PC-3 (cell line): ENCODE results near the gene LITAF. TPM values are rescaled to one million over a fixed set of nuclear protein-coding genes. Genes with fewer than 3 reads are reported as not detected.

ENCODE experiments used
- ATAC-seq: fragments of 200-7000 bp; cut with Tn5 transposase; 2 replicates; pipeline ENCODE4 v1.9.1; 2020; ENCODE audit warnings: mild to moderate bottlenecking, moderate library complexity
- BruUV-seq: library from RNA; stranded (reverse); fragments of 400-500 nt; replicated peaks from 2 replicates; lab custom pipeline; 2021; lab: Mats Ljungman, UMichigan
- CTCF ChIA-PET: fragments of 300-600 bp; sonication (Branson Sonifier 250); formaldehyde crosslinking; loops from one replicate; lab custom pipeline; 2022; ENCODE audit warnings: antibody characterized with exemption; lab: Charles Lee
- POLR2A ChIA-PET: fragments of 300-600 bp; sonication (Branson Sonifier 250); formaldehyde crosslinking; loops from one replicate; lab custom pipeline; 2022; ENCODE audit warnings: antibody characterized with exemption; ENCODE audit not compliant: unreplicated experiment; lab: Charles Lee
- DNase-seq: peaks from one replicate; pipeline ENCODE4 v3.0.0-alpha.2; 2015
- H2AFZ ChIP-seq: fragments of 300-600 bp; sonication (generic); 2 replicates; pipeline ENCODE4 v1.6.0; 2016; ENCODE audit warnings: antibody characterized with exemption, low read length
- H3F3A ChIP-seq: fragments of 300-600 bp; sonication (generic); one replicate; pipeline ENCODE4 v1.6.0; 2017; ENCODE audit warnings: antibody characterized with exemption, low read length, control low read depth, mild to moderate bottlenecking; ENCODE audit not compliant: unreplicated experiment
- H3K27ac ChIP-seq: fragments of 300-600 bp; sonication (generic); 2 replicates; pipeline ENCODE4 v1.5.1; 2016; ENCODE audit warnings: mild to moderate bottlenecking, low read length
- H3K27me3 ChIP-seq: fragments of 300-600 bp; sonication (generic); 2 replicates; pipeline ENCODE4 v1.6.1; 2016; ENCODE audit warnings: low read length, mixed read lengths
- H3K36me3 ChIP-seq: fragments of 300-600 bp; sonication (generic); 2 replicates; pipeline ENCODE4 v1.6.1; 2016; ENCODE audit warnings: low read depth, mixed run types, low read length, mixed read lengths
- H3K4me1 ChIP-seq: fragments of 300-600 bp; sonication (generic); 2 replicates; pipeline ENCODE4 v1.5.1; 2016; ENCODE audit warnings: low read length; ENCODE audit not compliant: insufficient read depth
- H3K4me2 ChIP-seq: fragments of 300-600 bp; sonication (generic); 2 replicates; pipeline ENCODE4 v1.6.0; 2016; ENCODE audit warnings: low read length
- H3K4me3 ChIP-seq: fragments of 300-600 bp; sonication (generic); 2 replicates; pipeline ENCODE4 v1.5.1; 2016; ENCODE audit warnings: mild to moderate bottlenecking, low read length, mixed read lengths
- H3K79me2 ChIP-seq: fragments of 300-600 bp; sonication (generic); 2 replicates; pipeline ENCODE4 v1.6.1; 2017; ENCODE audit warnings: low read length, mixed read lengths
- H3K9ac ChIP-seq: fragments of 300-600 bp; sonication (generic); 2 replicates; pipeline ENCODE4 v1.6.0; 2016; ENCODE audit warnings: mild to moderate bottlenecking, low read length
- H3K9me2 ChIP-seq: fragments of 300-600 bp; sonication (generic); replicated peaks from 2 replicates; pipeline ENCODE4 v1.6.1; 2016; ENCODE audit warnings: mixed run types, low read length, mixed read lengths
- H3K9me3 ChIP-seq: fragments of 300-600 bp; sonication (generic); 2 replicates; pipeline ENCODE4 v1.6.1; 2016; ENCODE audit warnings: low read length, mixed read lengths
- H4K20me1 ChIP-seq: fragments of 300-600 bp; sonication (generic); 2 replicates; pipeline ENCODE4 v1.6.1; 2016; ENCODE audit warnings: low read length, mixed read lengths
- CTCF ChIP-seq: fragments of 300-600 bp; sonication (generic); conservative IDR thresholded peaks from 2 replicates; pipeline ENCODE4 v1.5.1; 2017; ENCODE audit warnings: antibody characterized with exemption, low read depth, mild to moderate bottlenecking, low read length
- EZH2 ChIP-seq: fragments of 300-600 bp; sonication (generic); IDR thresholded peaks from one replicate; pipeline ENCODE4 v1.6.1; 2017; ENCODE audit warnings: antibody characterized with exemption, mild to moderate bottlenecking, low read length; ENCODE audit not compliant: unreplicated experiment
- EZH2phosphoT487 ChIP-seq: fragments of 300-600 bp; sonication (generic); IDR thresholded peaks from 2 replicates; pipeline ENCODE4 v1.6.1; 2018; ENCODE audit warnings: mild to moderate bottlenecking, antibody characterized with exemption, low read length, borderline replicate concordance
- intact Hi-C: fragments of 100-400 bp; cut with micrococcal nuclease; formaldehyde crosslinking; loops from 2 replicates; pipeline ENCODE4 v1.9.0; 2023
- total RNA-seq: library from RNA; depleted of rRNA; stranded (reverse); fragments of >200 nt; gene quantifications from 2 replicates; pipeline ENCODE4 v1.2.3, GENCODE V29; 2014

LITAF gene
- total RNA-seq, 1 experiment from 2014 or later = 13.1 TPM

- H3K36me3 ChIP-seq = no peaks in the 10 kb centered on the region
- BruUV-seq = no TSS peak
- intact Hi-C loops = no loop called here
- ChIA-PET POLR2A (no interaction called here), CTCF (no interaction called here)
- H3K9me3 ChIP-seq = no peaks in the 10 kb centered on the region
- no peak overlapping the region for H2AFZ ChIP-seq
- H4K20me1 ChIP-seq = no peaks in the 10 kb centered on the region
- no peaks in the 10 kb centered on the region for H3K79me2 ChIP-seq
- H3K4me1 ChIP-seq = peaks cover 8% of the 10 kb centered on the region
- ATAC-seq = no peak
- TF ChIP-seq CTCF (no peak), EZH2phosphoT487 (no peak), EZH2 (no peak)
- no peaks in the 10 kb centered on the region for H3F3A ChIP-seq
- no peak overlapping the region for H3K9ac ChIP-seq
- no peak for DNase-seq
- no peak overlapping the region for H3K4me3 ChIP-seq
- H3K27ac ChIP-seq = no peak overlapping the region
- H3K9me2 ChIP-seq = no peaks in the 10 kb centered on the region
- no peak overlapping the region for H3K4me2 ChIP-seq
- no peaks in the 10 kb centered on the region for H3K27me3 ChIP-seq
These were observed 45.8 kb upstream of the LITAF start for GRCh38 chr16:11632455-11632939.

GRCh38 chr16:11631214-11631613 lies 44.5 kb upstream of the LITAF start:
- H3K4me1 ChIP-seq = peaks cover 14% of the 10 kb centered on the region
- H3K27me3 ChIP-seq = no peaks in the 10 kb centered on the region
- H4K20me1 ChIP-seq = no peaks in the 10 kb centered on the region
- no peak overlapping the region for H2AFZ ChIP-seq
- no peaks in the 10 kb centered on the region for H3K9me3 ChIP-seq
- H3K79me2 ChIP-seq = no peaks in the 10 kb centered on the region
- CTCF ChIA-PET = no interaction called here
- no TSS peak for BruUV-seq
- intact Hi-C loops = no loop called here
- H3K4me2 ChIP-seq = no peak overlapping the region
- DNase-seq = no peak
- no peaks in the 10 kb centered on the region for H3K9me2 ChIP-seq
- TF ChIP-seq EZH2 (no peak), EZH2phosphoT487 (no peak), CTCF (no peak)
- ATAC-seq = no peak
- POLR2A ChIA-PET = no interaction called here
- no peaks in the 10 kb centered on the region for H3K36me3 ChIP-seq
- no peaks in the 10 kb centered on the region for H3F3A ChIP-seq
- H3K9ac ChIP-seq = no peak overlapping the region
- H3K4me3 ChIP-seq = no peak overlapping the region
- no peak overlapping the region for H3K27ac ChIP-seq

- ATAC-seq = no peak
- Histone ChIP-seq H3K27ac (no peak overlapping the region), H4K20me1 (no peaks in the 10 kb centered on the region), H3F3A (no peaks in the 10 kb centered on the region), H3K27me3 (no peaks in the 10 kb centered on the region), H3K4me1 (peaks cover 14% of the 10 kb centered on the region), H3K79me2 (no peaks in the 10 kb centered on the region), H3K9me3 (no peaks in the 10 kb centered on the region), H3K36me3 (no peaks in the 10 kb centered on the region), H2AFZ (no peak overlapping the region), H3K9ac (no peak overlapping the region), H3K4me2 (no peak overlapping the region), H3K4me3 (no peak overlapping the region), H3K9me2 (no peaks in the 10 kb centered on the region)
- no peak for DNase-seq
- POLR2A ChIA-PET = no interaction called here
- intact Hi-C loops = no loop called here
- CTCF ChIA-PET = no interaction called here
- TF ChIP-seq CTCF = no peak
- no peak for TF ChIP-seq EZH2
- TF ChIP-seq EZH2phosphoT487 = no peak
- no TSS peak for BruUV-seq
These were observed 44.0 kb upstream of the LITAF start for GRCh38 chr16:11630768-11631056.
